PFSK-1 (cell line): ENCODE results near the gene CLTCL1.

Experiments used
- POLR2AphosphoS5 ChIP-seq: IDR thresholded peaks from 2 replicates; pipeline ENCODE4 v1.6.1; 2012; ENCODE audit warnings: low read depth, mild to moderate bottlenecking, control low read depth, low read length, moderate library complexity
- REST ChIP-seq, 2 experiments: IDR thresholded peaks; 2 replicates each; pipeline versions ENCODE4 v1.6.1 to v1.8.0; 2011 to 2012; ENCODE audit warnings: low read depth in 2 of 2, low read length in 2 of 2, control low read depth in 1 of 2, inconsistent platforms in 1 of 2, mild to moderate bottlenecking in 1 of 2, moderate library complexity in 1 of 2; ENCODE audit not compliant: insufficient read depth in 1 of 2
- SIN3A ChIP-seq: IDR thresholded peaks from 2 replicates; pipeline ENCODE4 v1.6.1; 2012; ENCODE audit warnings: mild to moderate bottlenecking, low read length, moderate library complexity, borderline replicate concordance; ENCODE audit not compliant: insufficient read depth
- TAF1 ChIP-seq: IDR thresholded peaks from 2 replicates; pipeline ENCODE4 v1.6.1; 2012; ENCODE audit warnings: low read length, control low read depth, borderline replicate concordance; ENCODE audit not compliant: insufficient read depth

- TF ChIP-seq POLR2AphosphoS5 (no peak; the same call in 1 of the 2 replicates), SIN3A (no peak), REST (IDR thresholded peaks at IDR 0.05; ENCODE audit: insufficient read depth in 1 of 2, low read depth in 2 of 2, low read length in 2 of 2) (no peak), TAF1 (no peak)
Measured at GRCh38 chr22:19174106-19175025, 117.2 kb downstream of the CLTCL1 start.
